ENCODE results near the gene RBMS3.
"Not testable (repeated sequence)": the region's sequence is repeated elsewhere in the genome, so short reads cannot be mapped to it uniquely, and the experiment has no call there.

GRCh38 chr3:30050116-30050515 is 769.2 kb downstream of the RBMS3 start:
- not testable (repeated sequence) for TF ChIP-seq POLR2A, POLR2AphosphoS5 (IDR thresholded peaks at IDR 0.05)
- TF ChIP-seq, protein P1, sequence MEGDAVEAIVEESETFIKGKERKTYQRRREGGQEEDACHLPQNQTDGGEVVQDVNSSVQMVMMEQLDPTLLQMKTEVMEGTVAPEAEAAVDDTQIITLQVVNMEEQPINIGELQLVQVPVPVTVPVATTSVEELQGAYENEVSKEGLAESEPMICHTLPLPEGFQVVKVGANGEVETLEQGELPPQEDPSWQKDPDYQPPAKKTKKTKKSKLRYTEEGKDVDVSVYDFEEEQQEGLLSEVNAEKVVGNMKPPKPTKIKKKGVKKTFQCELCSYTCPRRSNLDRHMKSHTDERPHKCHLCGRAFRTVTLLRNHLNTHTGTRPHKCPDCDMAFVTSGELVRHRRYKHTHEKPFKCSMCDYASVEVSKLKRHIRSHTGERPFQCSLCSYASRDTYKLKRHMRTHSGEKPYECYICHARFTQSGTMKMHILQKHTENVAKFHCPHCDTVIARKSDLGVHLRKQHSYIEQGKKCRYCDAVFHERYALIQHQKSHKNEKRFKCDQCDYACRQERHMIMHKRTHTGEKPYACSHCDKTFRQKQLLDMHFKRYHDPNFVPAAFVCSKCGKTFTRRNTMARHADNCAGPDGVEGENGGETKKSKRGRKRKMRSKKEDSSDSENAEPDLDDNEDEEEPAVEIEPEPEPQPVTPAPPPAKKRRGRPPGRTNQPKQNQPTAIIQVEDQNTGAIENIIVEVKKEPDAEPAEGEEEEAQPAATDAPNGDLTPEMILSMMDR (IDR thresholded peaks at IDR 0.05), result not testable (repeated sequence)
